Measurements from ENCODE around the gene TXNDC2.

The TXNDC2 gene

DNA sequence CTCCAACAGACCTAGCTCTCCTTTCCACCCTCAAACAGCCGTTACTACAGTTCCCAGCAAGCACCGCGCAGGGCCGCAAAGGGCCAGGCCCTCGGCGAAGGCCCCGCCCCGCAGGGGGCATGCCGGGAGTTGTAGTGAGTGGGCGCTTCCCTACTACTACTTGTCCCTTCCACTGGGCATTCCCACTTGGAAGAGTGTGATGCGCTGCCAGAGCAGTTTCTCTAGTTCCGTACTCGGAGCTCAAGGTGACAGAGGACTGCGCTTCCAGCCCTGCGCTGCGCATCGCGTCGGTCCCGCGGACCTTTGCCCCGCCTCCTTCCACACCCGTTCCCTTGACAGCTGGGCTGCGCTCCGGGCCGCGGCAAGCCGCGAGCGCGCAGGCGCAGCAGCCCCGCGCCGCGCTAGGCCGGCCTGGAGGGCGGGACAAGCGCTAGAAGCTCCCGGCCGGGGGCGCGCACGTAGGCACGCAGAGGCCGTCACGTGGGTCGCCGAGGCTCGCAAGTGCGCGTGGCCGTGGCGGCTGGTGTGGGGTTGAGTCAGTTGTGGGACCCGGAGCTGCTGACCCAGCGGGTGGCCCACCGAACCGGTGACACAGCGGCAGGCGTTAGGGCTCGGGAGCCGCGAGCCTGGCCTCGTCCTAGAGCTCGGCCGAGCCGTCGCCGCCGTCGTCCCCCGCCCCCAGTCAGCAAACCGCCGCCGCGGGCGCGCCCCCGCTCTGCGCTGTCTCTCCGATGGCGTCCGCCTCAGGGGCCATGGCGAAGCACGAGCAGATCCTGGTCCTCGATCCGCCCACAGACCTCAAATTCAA lies 28.0 kb downstream of the TXNDC2 start, which contains the start of gene VAPA:
Gene VAPA, plus strand, starts transcription at position 491 of the 808 bp plus-strand sequence. Its CDS starts 241 bp downstream, at position 732.
- FAIRE-seq = no peak
- TF ChIP-seq CTCF (IDR thresholded peaks at IDR 0.05; ENCODE audit: insufficient read depth, missing control alignments) = no peak
- DNase-seq (ENCODE audit: insufficient read length, low spot score) = peak; percentile 77

DNA sequence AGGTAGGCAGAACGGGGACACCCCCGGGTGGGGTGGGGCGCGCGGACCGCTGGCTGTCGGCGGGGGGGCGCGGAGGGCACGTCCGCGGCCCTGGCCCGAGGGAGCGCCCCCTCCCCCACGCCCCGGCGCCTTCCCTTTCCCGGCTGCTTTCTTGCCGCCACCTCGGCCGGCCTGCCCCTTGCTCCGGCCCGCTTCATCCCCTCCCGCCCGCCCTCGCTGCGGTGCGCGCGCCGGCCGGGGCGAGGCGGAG lies 28.5 kb downstream of the TXNDC2 start:
- DNase-seq (ENCODE audit: insufficient read length, low spot score) (peak; percentile 18), FAIRE-seq (no peak)
- no peak for TF ChIP-seq CTCF (IDR thresholded peaks at IDR 0.05; ENCODE audit: insufficient read depth, missing control alignments)

DNA sequence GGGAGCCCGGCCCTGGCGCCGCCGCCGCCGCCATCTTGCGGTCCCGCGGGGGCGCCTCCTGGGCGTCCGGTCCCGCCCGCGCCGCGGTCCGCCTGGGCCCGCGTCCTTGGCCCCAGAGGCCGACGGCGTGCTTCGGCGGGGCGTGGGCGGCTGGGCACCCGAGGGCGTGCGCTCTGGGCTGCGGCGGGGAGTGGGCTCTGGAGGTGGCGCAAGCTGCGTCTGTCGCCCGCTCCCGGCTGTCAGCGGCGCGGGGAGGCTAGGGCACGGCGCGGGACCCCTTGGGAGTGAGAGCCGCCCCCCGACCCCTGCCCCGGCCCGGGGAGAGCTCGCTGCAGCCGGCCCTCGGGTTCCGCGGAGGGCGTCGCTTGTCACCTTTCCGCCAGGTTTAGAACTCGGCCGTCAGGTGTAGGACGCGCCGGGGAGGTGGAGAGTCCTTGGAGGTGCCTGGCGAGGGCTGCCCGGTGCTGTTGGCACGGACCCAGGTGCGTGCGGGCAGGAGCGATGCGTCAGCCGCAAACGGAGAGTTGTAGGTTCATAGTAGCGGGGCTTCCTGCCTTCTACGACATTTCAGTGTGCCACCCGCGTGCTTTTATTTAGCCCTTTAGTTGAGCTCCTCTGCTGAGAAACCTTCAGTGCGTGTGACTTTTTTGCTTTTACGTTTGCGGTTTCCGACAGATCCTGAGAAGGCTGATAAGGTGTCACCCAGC lies 29.0 kb downstream of the TXNDC2 start:
- no peak for TF ChIP-seq CTCF (IDR thresholded peaks at IDR 0.05; ENCODE audit: insufficient read depth, missing control alignments)
- no peak for FAIRE-seq
- no peak for DNase-seq (ENCODE audit: insufficient read length, low spot score)

DNA sequence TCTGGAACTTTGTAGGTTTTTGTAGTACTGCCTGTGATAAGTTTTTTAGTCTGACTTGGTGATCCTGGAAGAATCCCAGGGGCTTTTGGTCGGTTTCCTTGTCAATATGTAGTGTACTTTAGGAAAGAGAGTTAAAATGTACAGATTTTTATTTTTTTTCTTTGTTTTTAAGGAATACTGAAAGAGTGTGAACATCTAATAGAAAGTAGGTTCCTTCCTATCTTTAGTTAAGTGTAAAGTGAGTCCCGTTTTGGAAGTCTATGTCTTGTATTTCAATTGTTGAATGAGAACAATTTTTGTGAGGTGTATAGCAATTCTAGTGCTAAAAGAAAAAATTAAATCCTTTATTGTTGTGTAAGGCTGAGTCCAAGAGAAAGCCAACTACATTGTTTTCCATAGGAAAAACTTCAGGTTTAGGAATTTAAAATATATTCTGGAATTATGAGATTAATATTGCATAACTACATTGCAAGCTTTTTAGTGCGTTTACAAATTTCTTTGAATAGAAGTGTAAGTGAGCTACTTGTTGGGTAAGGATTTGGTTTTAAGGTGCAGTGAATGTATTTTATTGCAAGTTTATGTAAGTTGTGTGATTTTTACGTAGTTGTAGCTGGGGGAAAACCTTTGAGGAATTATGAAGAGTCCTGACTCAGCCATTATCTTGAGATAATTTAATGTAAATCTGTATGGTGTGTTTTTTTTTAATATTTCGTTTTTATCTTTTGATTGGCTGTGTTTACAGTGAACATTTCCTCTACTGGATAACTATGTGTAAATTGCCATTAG lies 29.7 kb downstream of the TXNDC2 start:
- TF ChIP-seq CTCF (IDR thresholded peaks at IDR 0.05; ENCODE audit: insufficient read depth, missing control alignments) = no peak
- FAIRE-seq = no peak
- no peak for DNase-seq (ENCODE audit: insufficient read length, low spot score)

DNA sequence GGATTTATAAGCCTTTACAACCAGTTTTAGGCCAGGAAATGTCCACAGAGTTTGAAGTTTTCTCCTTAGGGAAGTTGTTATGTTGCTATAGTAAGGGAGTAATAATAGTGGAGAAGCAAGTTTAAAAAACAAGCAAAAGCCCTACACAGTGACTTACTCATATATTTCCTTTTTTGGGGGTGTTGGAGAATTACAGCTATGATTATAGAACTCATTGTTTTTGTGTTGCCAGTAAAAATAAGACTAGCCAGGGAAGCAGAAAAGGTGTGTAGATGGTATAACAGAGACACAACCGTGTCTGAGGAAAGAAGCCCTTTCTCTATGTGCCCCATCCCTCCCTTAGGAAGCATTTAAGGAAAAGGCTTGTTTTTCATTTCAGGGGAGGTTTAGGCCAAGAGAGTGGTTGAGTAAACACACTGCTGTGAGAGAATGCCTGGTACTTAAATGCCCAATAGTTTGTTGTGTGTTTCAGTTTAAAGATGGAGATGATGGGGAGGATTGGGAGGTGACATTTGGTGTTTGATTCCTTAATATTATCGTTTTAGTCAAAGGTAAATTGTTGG lies 30.4 kb downstream of the TXNDC2 start:
- DNase-seq (ENCODE audit: insufficient read length, low spot score) (no peak), FAIRE-seq (no peak)
- TF ChIP-seq CTCF (IDR thresholded peaks at IDR 0.05; ENCODE audit: insufficient read depth, missing control alignments) = no peak

- TF ChIP-seq CTCF (IDR thresholded peaks at IDR 0.05; ENCODE audit: insufficient read depth, missing control alignments) = no peak
- FAIRE-seq (no peak), DNase-seq (ENCODE audit: insufficient read length, low spot score) (no peak)
Observed at GRCh38 chr18:9916808-9917207, 31.0 kb downstream of the TXNDC2 start.

Data from D721Med (cell line).